Breast epithelium (tissue), 4 donors: ENCODE data around the gene ARHGAP10. TPM values are rescaled to one million over a fixed set of nuclear protein-coding genes. Genes with fewer than 3 reads are reported as not detected.

Source experiments
- DNase-seq, 2 donors: peaks; one replicate each; pipeline ENCODE4 v3.0.0-alpha.2; 2019; ENCODE audit warnings: low spot score in 2 of 2
- H3K27ac ChIP-seq, 2 donors: fragments of 200-600 bp; sonication (generic) in 1 of 2; one replicate each; pipeline ENCODE4 v1.5.1; 2016 to 2019; ENCODE audit warnings: mild to moderate bottlenecking in 1 of 2
- H3K27me3 ChIP-seq, 2 donors: fragments of 200-600 bp; sonication (generic) in 1 of 2; one replicate each; pipeline versions ENCODE4 v1.5.1 to v1.6.0; 2017 to 2019; ENCODE audit warnings: control low read depth in 1 of 2, mild to moderate bottlenecking in 1 of 2
- H3K36me3 ChIP-seq: fragments of 200-600 bp; one replicate; pipeline ENCODE4 v1.5.1; 2019
- H3K4me1 ChIP-seq, 2 donors: fragments of 200-600 bp; sonication (generic); one replicate each; pipeline ENCODE4 v1.5.1; 2016 to 2019; ENCODE audit warnings: control low read depth in 1 of 2
- H3K4me3 ChIP-seq, 3 donors: fragments of 200-600 bp; sonication (generic); 1 replicate in 2 of 3; 2 replicates in 1 of 3; pipeline ENCODE4 v1.5.1; 2016 to 2019; ENCODE audit warnings: mild to moderate bottlenecking in 3 of 3, moderate library complexity in 2 of 3
- H3K9me3 ChIP-seq, 2 donors: fragments of 200-600 bp; sonication (generic) in 1 of 2; one replicate each; pipeline ENCODE4 v1.5.1; 2016 to 2019; ENCODE audit warnings: control low read depth in 1 of 2
- POLR2A ChIP-seq: fragments of 450-650 bp; IDR thresholded peaks from one replicate; pipeline ENCODE4 v1.6.1; 2016; ENCODE audit warnings: antibody characterized with exemption, mild to moderate bottlenecking, moderate library complexity
- POLR2AphosphoS5 ChIP-seq, 3 donors: sonication (generic); formaldehyde crosslinking; IDR thresholded peaks; one replicate each; pipeline ENCODE4 v1.6.1; 2017; ENCODE audit warnings: antibody characterized with exemption in 3 of 3
- intact Hi-C: fragments of 100-400 bp; cut with DNase I; formaldehyde crosslinking; loops from one replicate; pipeline ENCODE4 v1.15.1; 2023; ENCODE audit warnings: low total_unique reads
- total RNA-seq, 3 donors: library from RNA; depleted of rRNA; stranded (reverse); fragments of >200 nt; gene quantifications; one replicate each; pipeline ENCODE4 v1.1.0, GENCODE V29; 2016
- TF ChIP-seq, protein P1 (sequence below), 3 donors: fragments of 450-650 bp; IDR thresholded peaks; one replicate each; pipeline ENCODE4 v1.5.1; 2016 to 2017; ENCODE audit warnings: antibody characterized with exemption in 3 of 3, mild to moderate bottlenecking in 3 of 3, moderate library complexity in 3 of 3

ARHGAP10 gene
- total RNA-seq, 3 donors from 2014 or later, result 49.5 to 138 (median 62.6) TPM

DNA sequence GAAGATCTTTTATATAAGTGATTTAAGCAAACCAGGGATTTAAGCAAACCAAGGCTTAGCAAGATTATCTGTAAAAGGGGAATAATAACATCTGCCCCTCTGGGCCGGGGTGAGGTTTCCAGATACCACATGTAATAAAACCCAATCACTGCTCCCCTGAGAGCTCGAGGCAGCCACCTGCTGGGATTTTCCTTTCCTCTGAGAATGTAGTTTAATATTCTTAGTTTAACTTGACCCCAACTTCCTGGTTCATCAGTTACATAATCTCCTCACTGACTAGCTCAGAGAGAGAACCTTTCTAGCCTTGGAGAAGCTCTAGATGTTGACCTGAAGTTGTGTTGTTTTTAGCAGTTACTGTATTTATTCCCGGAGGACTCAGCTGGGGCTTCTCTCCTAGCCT, 322.4 kb downstream of the ARHGAP10 start:
- Histone ChIP-seq H3K27me3 (no peaks in the 10 kb centered on the region), H3K27ac (no peak overlapping the region), H3K9me3 (no peaks in the 10 kb centered on the region), H3K36me3 (no peaks in the 10 kb centered on the region), H3K4me1 (no peaks in the 10 kb centered on the region), H3K4me3 (no peak overlapping the region)
- TF ChIP-seq POLR2AphosphoS5 (IDR thresholded peaks at IDR 0.05) (no peak), POLR2A (no peak)
- TF ChIP-seq, protein P1, sequence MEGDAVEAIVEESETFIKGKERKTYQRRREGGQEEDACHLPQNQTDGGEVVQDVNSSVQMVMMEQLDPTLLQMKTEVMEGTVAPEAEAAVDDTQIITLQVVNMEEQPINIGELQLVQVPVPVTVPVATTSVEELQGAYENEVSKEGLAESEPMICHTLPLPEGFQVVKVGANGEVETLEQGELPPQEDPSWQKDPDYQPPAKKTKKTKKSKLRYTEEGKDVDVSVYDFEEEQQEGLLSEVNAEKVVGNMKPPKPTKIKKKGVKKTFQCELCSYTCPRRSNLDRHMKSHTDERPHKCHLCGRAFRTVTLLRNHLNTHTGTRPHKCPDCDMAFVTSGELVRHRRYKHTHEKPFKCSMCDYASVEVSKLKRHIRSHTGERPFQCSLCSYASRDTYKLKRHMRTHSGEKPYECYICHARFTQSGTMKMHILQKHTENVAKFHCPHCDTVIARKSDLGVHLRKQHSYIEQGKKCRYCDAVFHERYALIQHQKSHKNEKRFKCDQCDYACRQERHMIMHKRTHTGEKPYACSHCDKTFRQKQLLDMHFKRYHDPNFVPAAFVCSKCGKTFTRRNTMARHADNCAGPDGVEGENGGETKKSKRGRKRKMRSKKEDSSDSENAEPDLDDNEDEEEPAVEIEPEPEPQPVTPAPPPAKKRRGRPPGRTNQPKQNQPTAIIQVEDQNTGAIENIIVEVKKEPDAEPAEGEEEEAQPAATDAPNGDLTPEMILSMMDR (IDR thresholded peaks at IDR 0.05), result no peak
- DNase-seq, result no peak
- intact Hi-C loops, result no loop called here

DNA sequence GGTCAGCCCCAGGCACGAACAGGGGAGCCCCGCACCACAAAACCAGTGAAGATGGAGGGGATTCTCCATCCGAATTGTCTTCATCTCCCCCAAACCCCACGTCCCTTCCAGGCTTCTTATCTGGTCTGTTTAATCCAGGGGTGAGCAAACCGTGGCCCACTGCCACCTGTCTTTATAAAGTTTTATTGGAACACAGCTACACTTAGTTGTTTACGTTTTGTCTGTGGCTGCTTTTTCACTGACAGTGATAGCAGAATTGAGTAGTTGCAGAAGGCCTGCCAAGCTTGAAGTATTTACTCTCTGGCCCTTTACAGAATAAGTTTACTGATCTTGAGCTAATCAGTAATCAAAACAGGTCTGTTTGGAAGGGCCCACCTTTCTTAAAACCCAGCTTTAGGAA, 324.0 kb downstream of the ARHGAP10 start:
- no peaks in the 10 kb centered on the region for H3K36me3 ChIP-seq
- H3K4me3 ChIP-seq, result no peak overlapping the region
- H3K27ac ChIP-seq, result no peak overlapping the region
- TF ChIP-seq, protein P1 (IDR thresholded peaks at IDR 0.05), result no peak
- no peak for TF ChIP-seq POLR2A
- TF ChIP-seq POLR2AphosphoS5 (IDR thresholded peaks at IDR 0.05), result no peak
- no peaks in the 10 kb centered on the region for H3K4me1 ChIP-seq
- DNase-seq, result no peak
- no peaks in the 10 kb centered on the region for H3K9me3 ChIP-seq
- H3K27me3 ChIP-seq, result no peaks in the 10 kb centered on the region
- intact Hi-C loops, result no loop called here

DNA sequence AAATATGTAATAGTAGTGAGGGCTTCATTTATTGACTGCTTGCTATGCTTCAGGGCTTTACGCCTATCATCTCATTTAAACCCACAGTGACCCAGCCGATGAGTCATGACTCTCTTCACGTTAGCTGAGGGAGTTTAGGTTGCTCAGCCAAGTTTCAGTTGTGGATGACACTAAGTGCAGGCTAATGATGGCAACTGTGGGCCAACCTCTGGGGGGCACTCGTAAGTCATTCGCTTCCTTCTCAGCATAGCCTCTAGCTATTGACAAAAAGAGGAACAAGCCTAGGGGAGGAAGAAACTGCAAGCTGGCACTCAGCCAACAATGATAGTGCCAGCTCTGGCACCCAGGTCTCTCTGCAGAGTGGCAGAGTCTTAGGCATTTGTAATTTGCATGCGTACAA, 325.0 kb downstream of the ARHGAP10 start:
- H3K27ac ChIP-seq, result no peak overlapping the region
- no peaks in the 10 kb centered on the region for H3K4me1 ChIP-seq
- H3K27me3 ChIP-seq, result no peaks in the 10 kb centered on the region
- no peak overlapping the region for H3K4me3 ChIP-seq
- TF ChIP-seq POLR2AphosphoS5 (IDR thresholded peaks at IDR 0.05) (no peak), POLR2A (no peak)
- TF ChIP-seq, protein P1 (IDR thresholded peaks at IDR 0.05), result no peak
- intact Hi-C loops, result no loop called here
- no peaks in the 10 kb centered on the region for H3K9me3 ChIP-seq
- H3K36me3 ChIP-seq, result no peaks in the 10 kb centered on the region
- DNase-seq, result peak in 1 of 2 donors; percentile 23

DNA sequence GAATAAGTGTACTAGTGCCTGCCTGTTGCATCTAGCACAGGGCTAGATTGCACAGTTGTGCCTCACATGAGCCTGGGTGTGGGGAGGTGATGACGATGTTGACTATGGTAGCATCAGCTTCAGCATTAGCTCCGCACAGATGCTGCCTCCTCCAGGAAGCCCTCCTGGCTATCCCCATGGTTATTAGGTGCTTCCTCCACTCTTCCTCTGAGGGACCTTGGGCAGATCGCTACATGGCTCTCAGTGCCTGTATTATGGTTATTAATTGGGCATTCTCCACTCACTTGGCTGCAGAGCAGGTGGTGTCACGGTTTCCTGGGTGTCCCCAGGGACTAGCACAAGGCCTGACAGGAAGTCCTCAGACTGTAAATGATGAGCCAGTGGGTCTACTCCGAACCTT, 325.6 kb downstream of the ARHGAP10 start:
- Histone ChIP-seq H3K4me1 (no peaks in the 10 kb centered on the region), H3K9me3 (no peaks in the 10 kb centered on the region), H3K27ac (no peak overlapping the region), H3K27me3 (no peaks in the 10 kb centered on the region), H3K4me3 (no peak overlapping the region), H3K36me3 (no peaks in the 10 kb centered on the region)
- intact Hi-C loops, result no loop called here
- no peak for DNase-seq
- TF ChIP-seq POLR2A, result no peak
- TF ChIP-seq POLR2AphosphoS5 (IDR thresholded peaks at IDR 0.05), result no peak
- TF ChIP-seq, protein P1 (IDR thresholded peaks at IDR 0.05), result no peak

DNA sequence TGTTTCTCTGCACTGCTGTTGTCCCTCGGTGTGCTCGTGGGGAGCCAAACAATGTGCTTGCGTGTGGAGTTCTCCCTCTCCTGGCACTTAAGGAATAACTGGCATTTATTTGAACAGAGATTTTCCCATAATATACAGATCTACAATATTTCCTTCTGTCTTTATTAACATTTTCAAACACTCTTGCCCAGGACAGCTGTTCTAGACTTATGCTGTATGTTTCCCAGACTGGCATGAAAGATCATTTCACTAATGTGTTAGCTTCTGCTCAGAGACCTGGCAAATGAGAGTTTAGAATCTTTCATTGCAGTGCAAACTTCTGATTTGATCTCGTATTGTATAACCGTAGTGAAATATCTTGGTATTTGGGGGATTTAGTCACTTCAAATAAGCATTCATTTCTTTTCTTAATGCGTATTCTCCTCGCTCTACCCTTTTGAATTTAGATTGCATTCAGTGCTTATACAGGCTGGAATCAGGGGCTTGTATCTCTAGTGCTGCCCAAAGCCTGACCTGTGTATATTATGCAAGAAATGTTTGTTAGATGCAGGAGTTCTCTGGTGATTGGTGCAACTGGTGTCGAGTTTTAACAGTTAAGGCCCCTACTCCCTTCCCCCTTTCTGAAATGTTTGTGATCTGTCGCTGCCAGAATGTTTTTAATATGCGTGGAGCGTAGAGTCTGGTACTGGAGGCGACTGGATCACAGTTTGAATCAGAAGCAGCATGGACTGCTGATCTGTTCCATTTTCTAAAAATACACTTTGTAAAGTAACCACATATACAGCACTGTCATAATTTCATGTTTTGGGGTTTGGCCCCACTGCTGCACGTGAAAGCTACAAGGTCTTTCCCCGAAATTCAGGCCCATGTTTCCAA, 326.3 kb downstream of the ARHGAP10 start:
- no peak for DNase-seq
- Histone ChIP-seq H3K27ac (no peak overlapping the region), H3K4me3 (no peak overlapping the region), H3K36me3 (no peaks in the 10 kb centered on the region), H3K9me3 (no peaks in the 10 kb centered on the region), H3K27me3 (no peaks in the 10 kb centered on the region), H3K4me1 (no peaks in the 10 kb centered on the region)
- intact Hi-C loops, result no loop called here
- TF ChIP-seq POLR2AphosphoS5 (IDR thresholded peaks at IDR 0.05) (no peak), POLR2A (no peak)
- TF ChIP-seq, protein P1 (IDR thresholded peaks at IDR 0.05), result no peak
